Skin of body (tissue), 2 donors: ENCODE data around the gene BLTP3B. TPM values are rescaled to one million over a fixed set of nuclear protein-coding genes. Genes with fewer than 3 reads are reported as not detected.
A peak's percentile ranks its signal among the peaks of the same experiment; 100 is the strongest.

Experiments used
- DNase-seq: peaks from one replicate; lab custom pipeline; 2025; lab: John Stamatoyannopoulos, UW
- total RNA-seq: library from RNA; depleted of rRNA; stranded (reverse); fragments of >200 nt; gene quantifications from one replicate; pipeline ENCODE4 v1.2.3, GENCODE V29; 2014

The BLTP3B gene
- total RNA-seq, 1 donor from 2014 or later, result 41.8 TPM

GRCh38 chr12:100159391-100160104, 16.9 kb upstream of the BLTP3B start:
- no peak for DNase-seq

GRCh38 chr12:100158535-100158934, 15.9 kb upstream of the BLTP3B start:
- DNase-seq, result no peak

GRCh38 chr12:100157427-100157821, 14.8 kb upstream of the BLTP3B start:
- DNase-seq, result no peak

GRCh38 chr12:100156731-100157426, 14.2 kb upstream of the BLTP3B start:
- no peak for DNase-seq

- no peak for DNase-seq
Observed at GRCh38 chr12:100154474-100155247, 12.0 kb upstream of the BLTP3B start.

GRCh38 chr12:100153131-100153530, 10.5 kb upstream of the BLTP3B start:
- no peak for DNase-seq

- no peak for DNase-seq
Observed at GRCh38 chr12:100151769-100152168, 9.1 kb upstream of the BLTP3B start.

- DNase-seq, result no peak
Observed at GRCh38 chr12:100146252-100146651, 3.6 kb upstream of the BLTP3B start.

- DNase-seq, result no peak
Observed at GRCh38 chr12:100145643-100146042, 3.0 kb upstream of the BLTP3B start.

- peak; percentile 16 for DNase-seq
Observed at GRCh38 chr12:100141998-100142850, 450 bp downstream of the BLTP3B start.

- DNase-seq, result peak; percentile 85
Observed at GRCh38 chr12:100141666-100141997, 1.0 kb downstream of the BLTP3B start.

GRCh38 chr12:100138803-100139098, 3.9 kb downstream of the BLTP3B start:
- DNase-seq, result no peak

- no peak for DNase-seq
Observed at GRCh38 chr12:100138048-100138802, 4.4 kb downstream of the BLTP3B start.

- no peak for DNase-seq
Observed at GRCh38 chr12:100133200-100133599, 9.5 kb downstream of the BLTP3B start.

- no peak for DNase-seq
Observed at GRCh38 chr12:100128512-100128908, 14.2 kb downstream of the BLTP3B start.

- DNase-seq, result peak; percentile 43
Observed at GRCh38 chr12:100127766-100128511, 14.7 kb downstream of the BLTP3B start.

- no peak for DNase-seq
Observed at GRCh38 chr12:100123316-100124095, 19.2 kb downstream of the BLTP3B start.

GRCh38 chr12:100120355-100120754, 22.3 kb downstream of the BLTP3B start:
- no peak for DNase-seq

- no peak for DNase-seq
Observed at GRCh38 chr12:100115291-100115690, 27.4 kb downstream of the BLTP3B start.
